B cell (primary cell): ENCODE results near the gene CD79A.

Source experiments
- CTCF ChIP-seq: fragments of 200-600 bp; IDR thresholded peaks from one replicate; pipeline ENCODE4 v1.8.0; 2022; ENCODE audit warnings: antibody characterized with exemption, mild to moderate bottlenecking
- EZH2 ChIP-seq: IDR thresholded peaks from 2 replicates; pipeline ENCODE4 v1.6.1; 2012; ENCODE audit warnings: borderline replicate concordance, low read depth, mild to moderate bottlenecking, moderate library complexity, low read length; ENCODE audit not compliant: insufficient read depth, poor library complexity, severe bottlenecking

- TF ChIP-seq CTCF (no peak), EZH2 (no peak)
Observed at GRCh38 chr19:41880329-41880708, 3.2 kb downstream of the CD79A start.
